Activated T-cell treated with anti-CD3 and anti-CD28 coated beads, Interleukin-2, amount 50 U/mL, for 4 hours (primary cell): ENCODE measurements around the gene THSD4. TPM values are rescaled to one million over a fixed set of nuclear protein-coding genes. Genes with fewer than 3 reads are reported as not detected.

Experiments used
- ATAC-seq, 2 donors: fragments of 200-7000 bp; cut with Tn5 transposase; one replicate each; pipeline ENCODE4 v1.10.0; 2021
- DNase-seq: peaks from one replicate; pipeline ENCODE4 v3.0.0-alpha.2; 2020
- H3K27me3 Mint-ChIP-seq: one replicate; pipeline ENCODE4 v1.8.0; 2021; ENCODE audit warnings: low read depth, mixed read lengths
- H3K36me3 Mint-ChIP-seq: one replicate; pipeline ENCODE4 v1.8.0; 2022; ENCODE audit warnings: mixed read lengths; ENCODE audit not compliant: insufficient read depth
- H3K4me1 Mint-ChIP-seq: one replicate; pipeline ENCODE4 v1.8.0; 2021; ENCODE audit warnings: low read depth, mixed read lengths
- H3K4me3 Mint-ChIP-seq: one replicate; pipeline ENCODE4 v1.8.0; 2021; ENCODE audit warnings: mild to moderate bottlenecking, moderate library complexity, mixed read lengths
- H3K9me3 Mint-ChIP-seq: one replicate; pipeline ENCODE4 v1.8.0; 2021; ENCODE audit warnings: mixed read lengths
- total RNA-seq, 3 donors: library from RNA; stranded (reverse); gene quantifications; one replicate each; pipeline ENCODE4 v1.2.1, GENCODE V29; 2021

THSD4 gene
- total RNA-seq, 3 donors from 2014 or later, result 0.08 to 0.16 (median 0.11) TPM

DNA sequence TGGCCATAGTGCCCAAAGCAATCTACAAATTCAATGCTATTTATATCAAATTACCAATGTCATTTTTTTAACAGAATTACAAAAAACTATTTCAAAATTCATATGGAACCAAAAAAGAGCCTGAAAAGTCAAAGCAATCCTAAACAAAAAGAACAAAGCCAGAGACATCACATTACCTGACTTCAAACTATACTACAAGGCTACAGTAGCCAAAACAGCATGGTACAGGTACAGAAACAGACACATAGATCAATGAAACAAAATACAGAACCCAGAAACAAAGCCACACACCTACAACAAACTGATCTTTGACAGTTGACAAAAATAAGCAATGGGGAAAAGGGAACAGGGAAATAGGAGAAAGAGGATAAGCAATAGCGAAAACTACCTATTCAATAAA is 26.6 kb upstream of the THSD4 start:
- ATAC-seq (no peak), DNase-seq (no peak)
- Mint-ChIP-seq H3K4me3 (no peak overlapping the region), H3K9me3 (peaks cover 4% of the 10 kb centered on the region), H3K27me3 (peaks cover 16% of the 10 kb centered on the region), H3K4me1 (no peaks in the 10 kb centered on the region), H3K36me3 (no peaks in the 10 kb centered on the region)

DNA sequence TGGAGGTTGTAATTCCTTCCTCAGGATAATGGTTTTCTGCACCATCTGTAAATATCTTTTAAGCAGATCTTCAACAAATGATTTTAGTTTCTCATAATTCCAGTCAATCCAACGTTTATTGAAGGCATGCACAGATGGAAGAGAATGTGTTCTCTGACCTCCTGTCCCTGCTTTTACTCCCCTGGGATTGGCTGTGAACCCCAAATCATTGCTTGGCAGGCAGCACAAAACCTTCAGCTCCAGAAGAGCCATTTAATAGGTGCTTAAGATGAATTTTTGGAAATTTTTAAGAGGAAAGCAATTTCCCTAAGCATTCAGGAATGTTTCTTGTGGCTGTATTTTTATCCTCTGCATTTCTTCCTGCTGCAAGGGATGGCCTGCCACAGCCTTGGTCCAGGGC is 25.5 kb upstream of the THSD4 start:
- peaks cover 4% of the 10 kb centered on the region for H3K9me3 Mint-ChIP-seq
- H3K27me3 Mint-ChIP-seq, result peaks cover 14% of the 10 kb centered on the region
- H3K4me1 Mint-ChIP-seq, result no peaks in the 10 kb centered on the region
- H3K36me3 Mint-ChIP-seq, result no peaks in the 10 kb centered on the region
- DNase-seq, result no peak
- H3K4me3 Mint-ChIP-seq, result no peak overlapping the region
- ATAC-seq, result no peak

DNA sequence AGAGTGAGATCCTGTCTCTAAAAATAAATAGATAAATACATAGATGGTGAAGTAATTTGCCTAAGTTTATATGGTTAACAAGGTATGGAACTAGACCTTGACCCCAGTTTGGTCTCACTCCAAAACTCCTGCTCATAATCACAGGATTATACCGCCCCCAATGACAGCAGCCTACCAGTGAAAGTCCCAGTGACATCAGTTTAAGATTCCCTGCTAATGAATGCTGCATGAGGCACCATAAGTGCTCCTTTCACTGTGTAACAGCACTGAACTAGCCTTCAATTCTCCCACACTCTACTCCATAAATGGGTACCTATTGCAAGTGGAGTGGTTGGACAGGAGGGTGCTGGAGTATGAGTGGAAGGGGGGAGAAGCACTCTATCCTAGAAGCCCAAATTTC is 23.7 kb upstream of the THSD4 start:
- Mint-ChIP-seq H3K9me3 (peaks cover 4% of the 10 kb centered on the region), H3K36me3 (no peaks in the 10 kb centered on the region), H3K4me3 (no peak overlapping the region), H3K27me3 (peaks cover 12% of the 10 kb centered on the region), H3K4me1 (no peaks in the 10 kb centered on the region)
- ATAC-seq, result no peak
- DNase-seq, result no peak

DNA sequence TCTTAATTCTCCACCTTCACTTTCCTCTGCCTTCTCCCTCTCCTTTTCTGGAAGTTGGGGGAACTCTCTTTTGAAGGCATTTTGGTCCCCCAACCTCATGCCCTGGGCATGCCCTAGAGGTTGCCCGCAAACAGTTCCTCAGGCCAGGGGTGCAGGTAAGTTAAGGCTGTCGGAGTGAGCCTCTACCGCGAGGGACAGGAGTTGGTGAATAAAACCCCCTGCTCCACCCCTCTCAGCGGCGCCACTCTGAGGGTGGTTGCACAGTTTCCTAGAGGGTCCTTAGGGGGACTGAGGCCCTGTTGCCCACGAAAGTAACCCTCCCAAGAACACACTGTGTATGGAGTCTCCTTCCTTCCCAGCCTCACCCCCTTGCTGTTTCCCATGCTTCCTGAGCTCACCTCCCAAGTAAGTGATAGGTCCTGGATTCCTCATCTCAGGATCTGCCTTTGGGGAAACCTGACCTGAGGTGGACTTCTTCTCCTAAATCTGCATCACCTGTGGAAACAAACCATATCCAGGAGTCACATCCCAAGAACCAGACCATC is 23.1 kb upstream of the THSD4 start:
- no peak for DNase-seq
- H3K36me3 Mint-ChIP-seq, result no peaks in the 10 kb centered on the region
- H3K4me1 Mint-ChIP-seq, result no peaks in the 10 kb centered on the region
- no peak overlapping the region for H3K4me3 Mint-ChIP-seq
- no peak for ATAC-seq
- H3K27me3 Mint-ChIP-seq, result peaks cover 7% of the 10 kb centered on the region
- H3K9me3 Mint-ChIP-seq, result peaks cover 4% of the 10 kb centered on the region

DNA sequence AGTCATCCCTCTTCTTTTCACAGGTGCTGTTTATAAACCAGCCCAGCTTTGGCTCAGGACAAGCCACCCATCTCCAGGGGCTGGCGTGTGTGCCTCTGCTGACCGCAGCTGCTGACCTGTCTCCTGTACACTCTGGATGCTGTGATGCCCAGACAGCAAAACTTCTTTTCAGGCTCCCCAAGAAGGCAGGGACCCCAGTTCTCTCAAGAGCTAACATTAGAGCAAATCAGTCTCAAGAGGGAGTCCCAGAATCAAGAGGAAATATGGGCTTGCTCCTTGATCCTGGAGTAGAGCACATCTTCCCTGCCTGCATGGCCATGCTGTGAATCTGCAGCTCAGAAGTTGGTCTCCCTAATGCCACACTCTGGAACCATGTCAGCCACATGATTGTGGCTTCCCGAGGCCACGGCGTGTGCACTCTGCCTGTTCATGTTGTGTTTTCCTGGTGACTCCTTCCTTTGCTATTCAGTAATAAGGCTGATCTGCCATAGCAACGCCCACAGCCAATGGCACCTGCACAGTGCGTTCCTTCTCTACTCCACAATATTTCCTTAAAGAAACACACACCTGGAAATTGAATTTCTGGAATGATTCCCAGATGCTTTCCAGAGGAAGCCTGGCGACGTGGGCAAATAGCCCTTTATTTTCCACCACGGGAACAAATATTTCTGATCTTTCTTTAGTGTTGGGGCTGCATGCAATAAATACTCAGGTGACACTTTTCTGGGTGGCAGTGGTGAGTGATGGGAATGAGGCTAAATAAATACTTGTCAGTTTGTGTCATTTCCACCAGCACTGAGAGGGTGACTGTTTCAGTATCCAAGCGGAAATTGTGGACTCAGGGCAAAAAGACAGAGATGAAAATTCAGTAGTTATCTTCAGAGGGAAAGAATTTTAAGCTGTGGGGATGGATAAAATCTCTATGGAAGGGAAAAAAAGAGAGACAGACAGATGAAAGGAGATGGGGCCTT is 21.9 kb upstream of the THSD4 start:
- Mint-ChIP-seq H3K4me3 (no peak overlapping the region), H3K9me3 (peaks cover 4% of the 10 kb centered on the region), H3K4me1 (no peaks in the 10 kb centered on the region), H3K36me3 (no peaks in the 10 kb centered on the region), H3K27me3 (peaks cover 7% of the 10 kb centered on the region)
- ATAC-seq (no peak), DNase-seq (no peak)

DNA sequence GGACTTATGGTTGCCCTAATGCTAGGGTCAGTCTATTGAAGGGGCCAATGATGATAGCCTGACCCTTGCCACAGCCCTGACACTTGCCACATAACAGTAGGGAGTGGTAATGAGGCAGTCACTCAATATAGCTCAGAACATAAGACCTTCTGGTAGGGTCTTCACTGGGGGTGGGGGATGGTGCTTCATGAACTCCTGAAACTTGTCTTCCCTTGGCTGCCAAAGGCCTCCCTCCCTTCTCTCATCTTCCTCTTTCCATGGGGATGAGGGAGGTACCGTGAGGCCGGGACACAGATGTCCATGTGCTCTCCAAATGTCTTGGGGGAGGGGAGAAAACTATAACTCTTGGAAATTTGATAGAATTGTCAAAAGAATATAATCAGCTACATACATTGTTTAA is 21.1 kb upstream of the THSD4 start:
- no peaks in the 10 kb centered on the region for H3K4me1 Mint-ChIP-seq
- no peaks in the 10 kb centered on the region for H3K36me3 Mint-ChIP-seq
- ATAC-seq (no peak), DNase-seq (no peak)
- H3K9me3 Mint-ChIP-seq, result no peaks in the 10 kb centered on the region
- no peak overlapping the region for H3K4me3 Mint-ChIP-seq
- peaks cover 7% of the 10 kb centered on the region for H3K27me3 Mint-ChIP-seq

DNA sequence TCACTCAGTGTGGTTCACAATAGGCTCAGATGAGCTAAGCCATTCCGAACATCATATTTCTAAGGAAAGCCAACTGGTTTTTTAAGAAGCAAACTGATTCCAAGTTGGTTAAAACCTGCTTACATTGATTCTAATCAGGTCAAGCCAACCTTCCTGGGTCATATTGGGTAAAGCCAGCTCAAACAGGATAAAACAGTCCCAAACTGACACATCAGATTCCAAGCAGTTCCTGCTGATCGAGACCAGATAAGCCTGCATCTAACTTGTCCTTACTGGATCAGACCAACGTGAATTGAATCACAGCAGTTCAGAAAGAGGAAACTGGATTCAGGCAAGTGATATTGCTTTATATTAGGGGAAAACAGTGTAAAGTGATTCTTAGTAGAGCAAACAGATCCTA is 18.6 kb upstream of the THSD4 start:
- H3K4me1 Mint-ChIP-seq, result no peaks in the 10 kb centered on the region
- no peaks in the 10 kb centered on the region for H3K9me3 Mint-ChIP-seq
- DNase-seq, result no peak
- ATAC-seq, result no peak
- H3K4me3 Mint-ChIP-seq, result no peak overlapping the region
- peaks cover 7% of the 10 kb centered on the region for H3K27me3 Mint-ChIP-seq
- H3K36me3 Mint-ChIP-seq, result no peaks in the 10 kb centered on the region

DNA sequence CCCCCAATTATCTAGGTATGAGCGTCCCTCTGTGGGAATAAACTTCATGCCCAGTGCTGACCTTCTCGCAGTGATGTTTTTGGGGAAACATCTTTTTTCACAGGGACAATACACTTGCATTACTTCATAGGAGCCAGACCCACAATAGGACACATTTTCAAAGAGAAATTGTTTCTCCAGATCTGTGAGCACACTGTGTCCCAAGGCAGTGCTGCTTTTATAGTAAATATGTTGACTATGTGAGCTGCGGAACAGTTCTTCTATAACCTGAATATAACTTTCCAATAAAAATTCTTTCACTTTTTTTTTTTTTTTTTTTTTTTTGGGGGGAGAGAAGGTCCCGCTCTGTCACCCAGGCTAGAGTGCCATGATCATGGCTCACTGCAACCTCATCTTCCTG is 17.4 kb upstream of the THSD4 start:
- no peaks in the 10 kb centered on the region for H3K36me3 Mint-ChIP-seq
- no peak overlapping the region for H3K4me3 Mint-ChIP-seq
- peaks cover 5% of the 10 kb centered on the region for H3K27me3 Mint-ChIP-seq
- H3K4me1 Mint-ChIP-seq, result no peaks in the 10 kb centered on the region
- DNase-seq, result no peak
- ATAC-seq, result no peak
- no peaks in the 10 kb centered on the region for H3K9me3 Mint-ChIP-seq

DNA sequence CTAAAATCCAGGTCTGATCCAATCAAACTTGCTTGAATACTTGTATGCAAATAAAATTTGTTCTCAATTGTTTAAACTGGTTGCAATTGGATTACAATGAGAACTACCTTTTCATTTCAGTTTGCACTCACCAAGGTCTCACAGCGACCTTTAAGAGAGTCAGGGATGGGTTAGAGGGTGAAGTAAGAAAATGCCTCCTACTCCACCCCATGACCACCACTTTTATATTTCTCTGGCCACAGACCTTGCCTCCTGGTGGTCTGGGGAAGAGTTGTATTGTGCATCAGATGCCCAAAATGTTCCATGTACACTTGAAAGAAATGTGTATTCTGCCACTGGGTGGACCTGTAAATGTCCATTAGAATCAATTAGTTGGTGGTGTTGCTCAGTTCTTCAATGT is 16.4 kb upstream of the THSD4 start:
- Mint-ChIP-seq H3K9me3 (no peaks in the 10 kb centered on the region), H3K27me3 (peaks cover 5% of the 10 kb centered on the region), H3K4me1 (no peaks in the 10 kb centered on the region), H3K4me3 (no peak overlapping the region), H3K36me3 (no peaks in the 10 kb centered on the region)
- ATAC-seq (no peak), DNase-seq (no peak)

DNA sequence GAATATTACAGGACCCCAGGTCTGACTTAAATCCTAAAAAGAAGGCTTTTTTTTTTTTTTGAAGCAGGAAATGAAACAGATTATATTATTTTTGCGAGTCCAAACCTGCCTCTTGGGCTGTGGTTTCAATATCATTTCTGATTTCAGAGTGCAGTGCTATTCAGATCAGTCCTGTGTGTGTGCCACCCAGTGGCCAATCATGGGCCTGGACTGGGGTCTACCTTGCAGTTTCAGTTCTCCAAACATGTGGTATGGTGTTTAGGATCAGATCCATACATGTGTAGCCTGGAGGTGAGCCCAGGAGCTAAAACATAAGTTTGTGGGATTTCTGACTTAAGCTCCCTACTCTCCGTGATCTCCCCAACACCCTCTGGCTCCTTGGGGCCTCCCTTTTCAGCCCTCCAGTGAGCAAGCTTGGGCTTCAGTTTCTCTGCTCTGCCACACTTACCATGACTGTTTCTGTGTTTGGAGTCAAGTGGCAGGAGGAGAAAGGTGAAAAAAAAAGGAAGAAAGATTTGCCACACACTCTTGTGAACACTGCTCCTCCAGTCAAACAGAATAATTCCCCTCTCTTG is 12.1 kb upstream of the THSD4 start:
- Mint-ChIP-seq H3K9me3 (no peaks in the 10 kb centered on the region), H3K27me3 (peaks cover 13% of the 10 kb centered on the region), H3K36me3 (no peaks in the 10 kb centered on the region), H3K4me1 (no peaks in the 10 kb centered on the region), H3K4me3 (no peak overlapping the region)
- DNase-seq, result no peak
- ATAC-seq, result no peak

DNA sequence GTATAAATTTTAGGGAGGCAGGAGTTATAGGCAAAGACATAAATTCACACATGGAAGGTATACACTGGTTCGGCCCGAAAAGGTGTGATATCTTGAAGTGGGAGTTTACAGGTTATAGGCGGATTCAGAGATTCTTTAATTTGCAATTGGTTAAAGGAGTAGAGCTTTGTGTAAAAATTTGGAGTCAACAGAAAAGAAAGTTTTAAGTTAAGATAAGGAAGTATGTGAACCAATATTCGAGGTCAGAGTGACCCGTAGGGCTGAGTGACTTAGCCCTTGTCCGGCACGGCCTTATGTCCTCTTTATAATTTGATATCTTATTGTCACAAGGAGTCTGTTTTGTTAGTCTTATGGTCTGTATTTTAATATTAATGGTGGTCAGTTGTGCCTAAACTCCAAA is 10.6 kb upstream of the THSD4 start:
- Mint-ChIP-seq H3K36me3 (no peaks in the 10 kb centered on the region), H3K27me3 (peaks cover 13% of the 10 kb centered on the region), H3K4me1 (no peaks in the 10 kb centered on the region), H3K9me3 (no peaks in the 10 kb centered on the region), H3K4me3 (no peak overlapping the region)
- ATAC-seq, result no peak
- DNase-seq, result no peak

DNA sequence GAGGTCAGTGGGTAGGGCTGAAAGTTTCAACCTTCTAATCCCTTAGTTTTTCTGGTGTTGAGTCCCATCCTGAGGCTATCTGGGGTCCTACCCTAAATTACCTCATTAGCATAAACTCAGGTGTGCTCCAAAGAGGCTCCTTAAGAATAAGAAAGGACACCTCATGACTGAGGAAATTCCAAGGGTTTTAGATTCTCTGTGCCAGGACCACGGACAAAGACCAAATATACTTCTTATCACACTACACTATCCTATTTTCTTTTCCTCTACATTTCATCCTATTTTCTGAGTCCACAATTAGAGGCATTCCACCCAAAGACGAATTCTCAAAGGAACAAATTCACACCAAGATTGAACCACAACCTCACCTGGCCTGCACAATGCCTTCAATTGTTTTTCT is 9.8 kb upstream of the THSD4 start:
- H3K36me3 Mint-ChIP-seq, result no peaks in the 10 kb centered on the region
- peaks cover 13% of the 10 kb centered on the region for H3K27me3 Mint-ChIP-seq
- DNase-seq (no peak), ATAC-seq (no peak)
- no peaks in the 10 kb centered on the region for H3K9me3 Mint-ChIP-seq
- H3K4me3 Mint-ChIP-seq, result no peak overlapping the region
- no peaks in the 10 kb centered on the region for H3K4me1 Mint-ChIP-seq

DNA sequence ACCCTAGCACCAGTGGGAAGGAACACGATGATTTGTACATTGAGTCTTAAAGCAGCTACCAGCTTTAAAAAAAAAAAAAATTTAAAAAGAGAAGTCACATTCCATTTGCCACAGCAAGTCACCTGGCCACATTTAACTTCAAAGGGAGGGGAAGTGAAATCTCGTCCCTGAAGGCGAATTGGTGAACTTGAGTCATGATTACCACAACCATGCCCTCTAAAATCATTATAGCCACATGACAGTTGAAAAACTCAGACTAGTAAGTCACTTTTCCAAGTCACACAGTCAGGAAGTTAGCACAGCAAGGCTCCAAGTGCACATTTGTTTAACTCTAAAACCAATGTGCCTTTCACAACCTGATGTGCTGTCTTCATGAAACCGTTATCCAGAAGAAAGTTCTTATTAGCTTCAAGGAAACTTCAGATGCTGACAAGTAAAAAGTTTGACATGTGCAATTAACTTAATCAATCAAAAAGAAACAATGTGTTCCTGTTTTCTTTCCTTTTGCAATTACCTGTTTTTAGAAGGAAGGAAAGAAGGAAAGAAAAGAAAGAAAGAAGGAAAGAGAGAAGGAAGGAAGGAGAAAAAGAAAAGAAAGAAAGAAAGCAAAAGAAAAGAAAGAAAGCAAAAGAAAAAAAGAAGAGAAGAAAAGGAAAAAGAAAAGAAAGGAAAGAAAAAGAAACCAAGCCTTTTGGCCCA is 8.3 kb upstream of the THSD4 start:
- ATAC-seq (no peak), DNase-seq (no peak)
- Mint-ChIP-seq H3K9me3 (no peaks in the 10 kb centered on the region), H3K4me1 (no peaks in the 10 kb centered on the region), H3K27me3 (peaks cover 13% of the 10 kb centered on the region), H3K36me3 (no peaks in the 10 kb centered on the region), H3K4me3 (no peak overlapping the region)

DNA sequence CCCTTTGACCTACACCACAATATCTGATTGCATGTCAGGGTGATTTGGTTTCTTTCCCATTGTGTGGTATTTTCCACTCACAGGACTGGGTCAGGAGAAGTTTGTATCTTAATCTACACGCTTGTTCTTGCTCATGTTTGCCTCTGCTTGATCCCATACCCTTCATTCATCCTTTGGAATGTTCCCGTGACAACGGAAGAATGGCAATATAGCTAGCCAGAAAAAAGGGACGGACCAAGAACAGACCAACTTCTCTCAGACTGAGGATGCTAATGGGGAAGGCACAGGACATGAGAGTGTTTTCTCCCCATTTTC is 7.8 kb upstream of the THSD4 start:
- ATAC-seq (no peak), DNase-seq (no peak)
- H3K4me1 Mint-ChIP-seq, result no peaks in the 10 kb centered on the region
- H3K9me3 Mint-ChIP-seq, result no peaks in the 10 kb centered on the region
- no peak overlapping the region for H3K4me3 Mint-ChIP-seq
- H3K36me3 Mint-ChIP-seq, result no peaks in the 10 kb centered on the region
- peaks cover 13% of the 10 kb centered on the region for H3K27me3 Mint-ChIP-seq
